ENCODE results near the gene ZNF407.

ZNF407 gene

GRCh38 chr18:74902147-74902455 is 304.4 kb downstream of the ZNF407 start:
- no peak overlapping the region for H3K27ac ChIP-seq
- no peak for DNase-seq (ENCODE audit: low read depth, low spot score)

GRCh38 chr18:74905247-74905646 is 307.6 kb downstream of the ZNF407 start:
- H3K27ac ChIP-seq = no peak overlapping the region
- no peak for DNase-seq (ENCODE audit: low read depth, low spot score)

- H3K27ac ChIP-seq = no peak overlapping the region
- DNase-seq (ENCODE audit: low read depth, low spot score) = no peak
Measured at GRCh38 chr18:74906184-74906583, 308.5 kb downstream of the ZNF407 start.

DNA sequence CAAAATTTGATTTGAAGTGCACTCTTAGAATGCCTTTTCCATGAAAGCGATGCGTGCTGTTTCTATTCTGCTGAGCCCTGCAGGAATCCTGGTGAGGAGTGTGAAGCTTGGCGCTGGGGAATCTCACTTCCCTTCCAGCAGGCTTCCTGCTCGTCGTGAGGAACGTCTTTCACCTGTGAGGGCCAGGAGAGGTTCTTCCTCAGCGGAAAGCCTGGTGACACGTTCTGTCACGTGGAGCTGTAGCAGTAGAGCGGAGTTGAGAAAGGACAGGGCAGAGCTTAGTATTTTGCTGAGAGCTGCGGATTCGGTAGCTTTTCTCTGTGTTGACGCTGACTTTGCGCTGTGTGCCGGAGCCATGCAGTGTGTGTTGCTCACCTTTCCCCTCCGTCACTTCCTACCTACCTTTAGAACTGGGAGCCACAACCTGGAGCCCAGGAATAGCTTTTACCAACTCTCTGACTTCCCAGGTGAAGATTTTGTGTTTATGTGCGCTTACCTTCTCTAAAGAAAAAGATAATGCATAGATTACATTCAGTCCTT is 316.5 kb downstream of the ZNF407 start:
- no peak for DNase-seq (ENCODE audit: low read depth, low spot score)
- H3K27ac ChIP-seq = no peak overlapping the region

GRCh38 chr18:74914648-74915047 is 317.0 kb downstream of the ZNF407 start:
- no peak overlapping the region for H3K27ac ChIP-seq
- DNase-seq (ENCODE audit: low read depth, low spot score) = no peak

- no peak overlapping the region for H3K27ac ChIP-seq
- no peak for DNase-seq (ENCODE audit: low read depth, low spot score)
Measured at GRCh38 chr18:74916773-74917393, 319.2 kb downstream of the ZNF407 start.

DNA sequence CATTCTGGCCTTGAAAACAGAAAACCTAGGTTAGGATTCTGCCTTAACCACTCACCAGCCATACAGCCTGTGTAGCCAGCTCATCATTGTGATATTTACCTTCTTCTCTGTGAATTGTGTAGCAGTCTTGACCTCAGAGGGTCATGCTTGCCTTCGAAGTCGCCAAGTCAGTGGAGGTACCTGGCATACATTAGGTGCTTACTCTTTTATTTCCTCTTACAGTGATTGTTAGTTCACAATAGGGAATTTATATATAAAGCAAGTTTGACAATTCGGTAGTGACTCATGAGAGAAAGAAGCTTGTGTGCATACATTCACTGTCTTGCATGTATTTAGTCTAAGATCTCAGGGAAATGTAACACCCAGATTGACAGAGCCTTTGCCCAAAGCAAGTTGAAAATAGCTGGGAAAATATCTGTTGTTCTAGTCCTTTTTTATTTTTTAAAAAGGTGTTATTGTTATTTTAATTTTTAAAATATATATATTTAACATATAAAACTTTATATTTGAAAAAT is 320.7 kb downstream of the ZNF407 start:
- no peak for DNase-seq (ENCODE audit: low read depth, low spot score)
- H3K27ac ChIP-seq = no peak overlapping the region

DNA sequence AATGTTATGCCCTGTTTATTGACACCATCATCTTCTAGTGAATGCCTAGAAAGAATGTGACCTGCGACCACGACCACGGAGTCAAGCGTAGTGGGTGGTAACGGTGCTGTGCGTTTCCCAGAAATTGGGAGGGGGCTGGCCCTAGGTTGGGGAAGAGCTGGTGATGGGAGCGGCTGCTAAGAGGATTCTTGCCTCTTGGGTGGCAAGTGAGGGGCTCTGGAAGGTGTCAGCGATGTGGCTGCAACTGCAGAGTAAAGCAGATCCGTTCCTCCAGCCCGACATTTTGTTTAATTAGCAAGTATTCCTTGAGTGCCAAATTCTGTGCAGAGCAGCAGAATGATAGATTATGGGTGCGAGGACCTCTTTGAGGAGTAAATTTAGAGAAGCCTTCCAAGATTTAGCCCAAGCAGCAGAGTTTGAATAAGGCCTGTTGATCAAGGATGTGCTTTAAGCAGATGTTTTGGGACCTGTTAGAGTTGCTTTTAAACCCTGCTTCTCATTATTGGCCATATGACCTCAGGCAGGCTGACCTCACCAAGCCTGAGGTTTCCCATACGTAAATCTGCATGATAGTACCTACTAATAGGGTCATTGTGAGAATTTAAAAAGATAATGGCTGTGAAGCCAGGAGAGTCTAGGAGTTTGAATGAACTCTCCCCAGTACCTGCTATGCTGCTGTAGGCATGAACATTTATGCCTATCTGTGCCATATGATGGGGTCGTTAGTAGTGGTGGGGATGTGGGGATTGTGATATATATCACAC is 323.6 kb downstream of the ZNF407 start:
- DNase-seq (ENCODE audit: low read depth, low spot score) = no peak
- no peak overlapping the region for H3K27ac ChIP-seq

- no peak overlapping the region for H3K27ac ChIP-seq
- no peak for DNase-seq (ENCODE audit: low read depth, low spot score)
Measured at GRCh38 chr18:74926051-74926450, 328.4 kb downstream of the ZNF407 start.

GRCh38 chr18:74928194-74928968 is 330.7 kb downstream of the ZNF407 start:
- DNase-seq (ENCODE audit: low read depth, low spot score) = no peak
- H3K27ac ChIP-seq = no peak overlapping the region

DNA sequence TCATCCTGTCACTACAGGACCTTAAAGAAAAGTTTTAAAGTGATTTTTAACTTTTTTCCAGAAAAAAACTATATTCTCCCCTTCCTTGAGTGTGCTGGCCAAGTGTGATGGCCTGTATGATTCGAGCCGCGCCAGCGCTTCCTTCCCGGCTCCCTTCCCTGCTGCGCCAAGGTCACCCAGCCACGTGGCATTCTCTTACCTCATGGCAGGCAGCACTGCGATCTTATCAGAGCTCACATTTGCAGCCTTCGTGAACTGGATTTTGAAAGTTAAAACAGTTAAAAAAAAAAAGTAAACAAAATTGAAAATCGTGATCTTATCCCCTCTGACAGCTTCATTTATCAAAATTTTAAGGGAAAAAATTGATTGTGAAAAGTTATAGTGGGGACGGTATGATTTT is 331.4 kb downstream of the ZNF407 start:
- H3K27ac ChIP-seq = no peak overlapping the region
- DNase-seq (ENCODE audit: low read depth, low spot score) = no peak

GRCh38 chr18:74930616-74931015 is 332.9 kb downstream of the ZNF407 start:
- H3K27ac ChIP-seq = no peak overlapping the region
- no peak for DNase-seq (ENCODE audit: low read depth, low spot score)

DNA sequence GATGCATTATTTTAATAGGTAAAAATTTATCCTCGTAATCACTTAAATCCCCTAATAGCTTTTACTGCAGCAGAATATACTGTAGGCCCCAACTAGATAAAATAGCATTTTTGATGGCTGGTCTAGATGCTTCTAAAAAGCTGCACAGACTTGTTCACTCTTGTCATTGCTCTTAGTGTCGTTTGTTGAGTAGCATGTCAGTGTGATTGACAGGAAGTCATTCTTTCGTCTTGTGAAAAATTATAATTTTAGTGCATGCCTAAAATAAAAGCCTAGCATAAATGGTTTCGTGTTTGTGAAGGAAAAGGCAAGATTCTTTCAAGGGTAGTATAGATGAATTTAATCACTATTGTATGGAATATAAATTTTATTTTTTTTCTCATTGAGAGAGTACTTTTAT is 336.3 kb downstream of the ZNF407 start:
- DNase-seq (ENCODE audit: low read depth, low spot score) = no peak
- H3K27ac ChIP-seq = no peak overlapping the region

DNA sequence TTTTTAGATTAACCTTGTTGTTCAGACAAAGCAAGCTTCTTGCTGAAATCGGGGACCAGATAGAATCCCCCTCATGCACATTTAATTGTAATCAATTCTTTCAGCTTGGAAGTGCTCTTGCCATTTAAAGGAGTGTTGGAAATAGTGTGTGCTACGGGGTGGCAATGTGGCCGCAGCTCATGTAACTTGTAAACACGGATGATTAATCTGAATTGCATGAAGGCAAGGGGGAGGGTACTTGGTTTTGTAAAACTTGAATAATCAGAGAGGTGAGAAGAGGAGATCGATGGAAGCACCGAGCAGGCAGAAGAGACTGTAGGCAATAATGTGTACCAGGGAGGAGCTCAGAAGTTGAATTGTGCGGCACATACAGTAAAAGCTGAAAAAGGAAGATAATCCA is 337.8 kb downstream of the ZNF407 start:
- DNase-seq (ENCODE audit: low read depth, low spot score) = no peak
- no peak overlapping the region for H3K27ac ChIP-seq

DNA sequence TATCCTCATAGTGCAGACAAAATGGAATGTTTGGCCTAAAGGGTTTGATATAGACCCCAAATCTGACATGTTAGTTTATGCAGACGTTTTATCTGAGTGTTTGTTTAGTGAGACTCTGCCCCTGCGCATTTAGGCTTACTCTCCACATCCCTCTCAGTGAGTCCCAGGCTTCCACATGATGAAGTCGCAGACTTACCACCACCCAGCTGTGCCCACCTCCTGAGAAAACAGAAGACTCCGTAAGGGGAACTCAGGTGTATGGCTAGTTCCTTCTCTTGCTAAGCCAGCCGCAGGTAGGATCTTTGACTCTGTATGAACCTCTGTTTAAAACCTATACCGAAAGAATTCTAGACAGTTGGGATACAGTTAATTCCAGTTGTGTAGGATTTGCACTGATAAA is 338.7 kb downstream of the ZNF407 start:
- H3K27ac ChIP-seq = no peak overlapping the region
- DNase-seq (ENCODE audit: low read depth, low spot score) = no peak

GRCh38 chr18:74937291-74937690 is 339.6 kb downstream of the ZNF407 start:
- no peak for DNase-seq (ENCODE audit: low read depth, low spot score)
- H3K27ac ChIP-seq = no peak overlapping the region

- DNase-seq (ENCODE audit: low read depth, low spot score) = no peak
- no peak overlapping the region for H3K27ac ChIP-seq
Measured at GRCh38 chr18:74940856-74941255, 343.2 kb downstream of the ZNF407 start.

DNA sequence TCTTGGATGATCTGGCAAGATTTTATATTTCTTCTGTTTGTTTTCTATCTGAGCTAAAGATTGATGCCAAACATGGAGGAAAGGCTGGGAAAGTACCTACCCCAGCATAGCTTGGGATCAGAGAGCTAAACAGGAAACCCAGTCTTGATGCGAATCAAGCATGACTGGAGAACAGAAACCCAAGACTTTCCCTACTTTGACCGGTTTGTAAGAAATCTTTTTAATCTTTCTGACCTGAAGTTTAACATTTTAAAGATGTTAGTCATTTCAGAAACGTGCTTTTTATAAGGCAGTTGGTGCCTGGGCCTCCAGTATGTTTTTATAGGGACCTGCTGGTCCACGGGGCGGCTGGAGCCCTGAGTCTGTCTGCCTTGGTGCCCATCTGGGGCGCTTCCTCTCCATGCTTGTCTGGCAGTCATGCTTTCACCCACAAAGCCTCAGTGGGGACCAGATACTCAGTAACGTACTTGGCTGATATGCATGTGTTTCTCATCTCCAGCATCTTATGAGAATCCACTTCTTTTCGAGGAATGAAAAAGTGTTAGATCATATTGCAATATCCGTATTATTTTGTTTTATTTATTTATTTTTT is 344.7 kb downstream of the ZNF407 start:
- DNase-seq (ENCODE audit: low read depth, low spot score) = no peak
- H3K27ac ChIP-seq = no peak overlapping the region

GRCh38 chr18:74944676-74945075 is 347.0 kb downstream of the ZNF407 start:
- no peak overlapping the region for H3K27ac ChIP-seq
- DNase-seq (ENCODE audit: low read depth, low spot score) = no peak

GRCh38 chr18:74945774-74946545 is 348.3 kb downstream of the ZNF407 start:
- no peak for DNase-seq (ENCODE audit: low read depth, low spot score)
- H3K27ac ChIP-seq = no peak overlapping the region
